IPS-11a (cell line): ENCODE measurements around the gene U2AF2.
A peak's percentile ranks its signal among the peaks of the same experiment; 100 is the strongest.

Experiments used
- H3K4me3 ChIP-seq: one replicate; pipeline ENCODE4 v1.5.1; 2013; ENCODE audit warnings: low read depth, low read length, control low read depth

The U2AF2 gene

GRCh38 chr19:55654868-55655647 is at the start of gene U2AF2:
U2AF2 (plus strand) TSS chr19:55655035; CDS start chr19:55655105, 70 bp downstream.
- H3K4me3 ChIP-seq = peak within 1 kb of the TSS; percentile 92

GRCh38 chr19:55605207-55605636 is 49.6 kb upstream of the U2AF2 start:
- peak overlapping the region; percentile 10 for H3K4me3 ChIP-seq

DNA sequence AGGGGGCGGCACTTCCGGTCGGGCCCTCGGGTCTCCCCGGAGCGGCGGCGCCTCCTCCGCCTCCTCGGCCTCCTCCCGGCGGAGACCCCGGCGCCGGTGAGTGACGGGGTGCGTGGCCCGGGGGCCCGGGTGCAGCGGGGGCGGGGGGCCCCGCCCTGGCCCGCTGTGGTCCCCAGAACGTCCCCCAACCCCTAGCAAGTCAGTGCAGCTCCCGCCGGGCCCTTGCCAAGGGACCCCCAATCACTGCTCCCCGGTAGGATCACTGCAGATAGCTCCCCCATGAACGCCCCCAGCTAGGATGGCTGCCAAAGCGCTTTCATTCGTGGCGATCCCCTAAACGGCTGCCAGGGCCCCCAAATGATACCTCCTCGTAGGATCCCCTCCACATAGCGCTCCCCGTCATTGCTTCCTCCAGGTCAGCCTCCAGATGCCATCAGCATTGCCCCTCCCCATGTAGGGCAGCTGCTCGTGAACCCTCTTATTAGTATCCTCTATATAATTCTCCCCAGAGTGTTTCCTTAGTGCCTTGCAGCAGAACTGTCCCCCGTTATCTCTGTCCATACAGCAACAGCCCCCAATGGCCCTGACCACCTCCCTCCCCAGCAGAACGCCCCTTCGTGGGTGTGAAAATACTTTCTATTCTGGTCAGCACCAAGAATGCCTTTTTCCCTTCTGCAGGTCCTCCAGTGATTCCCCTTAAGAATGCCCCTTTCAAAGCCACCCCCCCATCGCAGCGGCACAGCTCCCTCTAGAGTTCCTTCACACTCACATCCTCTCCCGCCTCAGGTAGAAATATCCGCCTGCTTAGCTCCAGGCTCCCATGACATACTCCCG is 49.0 kb upstream of the U2AF2 start, which contains the start of gene ZNF865:
TSS of gene ZNF865 (plus strand) at position 11 of the 834 bp plus-strand sequence. CDS start 7,972 bp downstream, outside the sequence.
- peak within 1 kb of the TSS; percentile 75 for H3K4me3 ChIP-seq

- H3K4me3 ChIP-seq = peak overlapping the region; percentile 14
Observed at GRCh38 chr19:55606471-55606787, 48.4 kb upstream of the U2AF2 start.

GRCh38 chr19:55606817-55607216 is 48.0 kb upstream of the U2AF2 start:
- no peak overlapping the region for H3K4me3 ChIP-seq

GRCh38 chr19:55609326-55609725 is 45.5 kb upstream of the U2AF2 start:
- no peak overlapping the region for H3K4me3 ChIP-seq

DNA sequence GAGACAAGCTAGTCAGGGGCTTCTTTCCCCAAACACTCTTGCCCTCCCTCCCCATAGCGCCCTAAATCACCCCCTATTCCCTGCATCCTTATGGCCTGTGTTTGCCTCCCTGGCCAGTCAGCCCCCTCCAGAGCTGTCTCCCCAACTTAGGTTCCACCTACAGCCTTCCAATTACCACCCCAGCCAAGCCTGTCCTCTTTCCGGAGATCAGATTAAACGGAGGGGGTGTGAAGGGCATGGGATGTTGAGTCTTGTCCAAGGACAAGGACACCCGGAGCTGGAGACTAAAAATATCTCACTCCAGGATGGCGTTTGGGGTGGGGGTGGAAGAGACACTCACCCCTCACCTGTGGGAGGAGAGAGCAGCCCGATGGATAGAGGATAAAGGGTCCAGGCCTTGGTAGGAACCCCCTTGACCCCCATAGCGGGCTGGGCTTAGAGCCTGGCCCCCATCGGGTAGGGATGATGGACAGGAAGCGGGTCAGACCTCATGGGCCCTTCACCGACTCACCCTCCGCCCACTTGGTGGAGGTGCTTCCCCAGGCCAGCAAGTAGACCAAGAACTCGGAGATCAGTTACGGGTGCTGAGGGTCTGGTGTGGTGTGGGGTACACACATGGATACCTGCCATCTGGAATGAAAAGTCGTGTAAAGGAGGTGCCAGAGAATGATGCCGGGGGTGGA is 43.4 kb upstream of the U2AF2 start:
- H3K4me3 ChIP-seq = no peak overlapping the region

GRCh38 chr19:55611983-55612645 is 42.7 kb upstream of the U2AF2 start:
- H3K4me3 ChIP-seq = no peak overlapping the region

DNA sequence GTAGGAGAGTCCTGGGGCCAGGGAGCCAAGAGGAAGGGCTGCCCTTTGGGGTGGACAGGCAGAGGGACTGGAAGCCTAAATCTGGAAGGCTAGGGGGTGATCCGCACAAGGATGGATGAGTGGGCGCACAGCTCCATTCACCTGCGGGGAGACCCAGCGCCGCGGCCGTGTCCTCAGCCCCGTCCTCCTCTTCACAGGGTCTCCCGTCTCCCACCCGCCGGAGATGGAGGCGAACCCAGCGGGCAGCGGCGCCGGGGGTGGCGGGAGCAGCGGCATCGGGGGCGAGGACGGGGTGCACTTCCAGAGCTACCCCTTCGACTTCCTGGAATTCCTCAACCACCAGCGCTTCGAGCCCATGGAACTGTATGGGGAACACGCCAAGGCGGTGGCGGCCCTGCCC is 41.4 kb upstream of the U2AF2 start:
- H3K4me3 ChIP-seq = no peak overlapping the region

- no peak overlapping the region for H3K4me3 ChIP-seq
Observed at GRCh38 chr19:55613930-55614710, 40.7 kb upstream of the U2AF2 start.

DNA sequence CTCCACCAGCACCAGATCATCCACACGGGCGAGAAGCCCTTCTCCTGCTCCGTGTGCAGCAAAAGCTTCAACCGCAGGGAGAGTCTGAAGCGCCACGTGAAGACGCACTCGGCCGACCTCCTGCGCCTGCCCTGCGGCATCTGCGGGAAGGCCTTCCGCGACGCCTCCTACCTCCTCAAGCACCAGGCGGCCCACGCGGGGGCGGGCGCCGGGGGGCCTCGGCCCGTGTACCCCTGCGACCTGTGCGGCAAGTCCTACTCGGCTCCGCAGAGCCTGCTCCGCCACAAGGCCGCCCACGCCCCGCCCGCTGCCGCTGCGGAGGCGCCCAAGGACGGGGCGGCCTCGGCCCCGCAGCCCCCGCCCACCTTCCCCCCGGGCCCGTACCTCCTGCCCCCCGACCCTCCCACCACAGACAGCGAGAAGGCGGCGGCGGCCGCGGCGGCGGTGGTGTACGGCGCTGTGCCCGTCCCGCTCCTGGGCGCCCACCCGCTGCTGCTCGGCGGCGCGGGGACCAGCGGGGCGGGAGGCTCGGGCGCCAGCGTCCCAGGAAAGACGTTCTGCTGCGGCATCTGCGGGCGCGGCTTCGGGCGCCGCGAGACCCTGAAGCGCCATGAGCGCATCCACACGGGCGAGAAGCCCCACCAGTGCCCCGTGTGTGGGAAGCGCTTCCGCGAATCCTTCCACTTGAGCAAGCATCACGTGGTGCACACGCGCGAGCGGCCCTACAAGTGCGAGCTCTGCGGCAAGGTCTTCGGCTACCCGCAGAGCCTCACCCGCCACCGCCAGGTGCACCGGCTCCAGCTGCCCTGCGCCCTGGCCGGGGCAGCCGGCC is 39.9 kb upstream of the U2AF2 start:
- no peak overlapping the region for H3K4me3 ChIP-seq

DNA sequence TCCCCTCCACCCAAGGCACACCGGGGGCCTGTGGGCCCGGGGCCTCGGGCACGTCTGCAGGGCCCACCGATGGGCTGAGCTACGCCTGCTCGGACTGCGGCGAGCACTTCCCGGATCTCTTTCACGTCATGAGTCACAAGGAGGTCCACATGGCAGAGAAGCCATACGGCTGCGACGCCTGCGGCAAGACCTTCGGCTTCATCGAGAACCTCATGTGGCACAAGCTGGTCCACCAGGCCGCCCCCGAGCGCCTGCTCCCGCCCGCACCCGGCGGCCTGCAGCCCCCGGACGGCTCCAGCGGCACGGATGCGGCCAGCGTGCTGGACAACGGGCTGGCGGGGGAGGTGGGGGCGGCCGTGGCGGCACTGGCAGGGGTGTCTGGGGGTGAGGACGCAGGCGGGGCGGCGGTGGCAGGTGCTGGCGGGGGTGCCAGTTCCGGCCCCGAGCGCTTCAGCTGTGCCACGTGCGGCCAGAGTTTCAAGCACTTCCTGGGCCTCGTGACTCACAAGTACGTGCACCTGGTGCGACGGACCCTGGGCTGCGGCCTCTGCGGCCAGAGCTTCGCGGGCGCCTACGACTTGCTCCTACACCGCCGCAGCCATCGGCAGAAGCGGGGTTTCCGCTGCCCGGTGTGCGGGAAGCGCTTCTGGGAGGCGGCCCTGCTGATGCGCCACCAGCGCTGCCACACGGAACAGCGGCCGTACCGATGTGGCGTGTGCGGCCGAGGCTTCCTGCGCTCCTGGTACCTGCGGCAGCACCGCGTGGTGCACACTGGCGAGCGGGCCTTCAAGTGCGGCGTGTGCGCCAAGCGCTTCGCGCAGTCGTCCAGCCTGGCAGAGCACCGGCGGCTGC is 39.1 kb upstream of the U2AF2 start:
- H3K4me3 ChIP-seq = no peak overlapping the region

- no peak overlapping the region for H3K4me3 ChIP-seq
Observed at GRCh38 chr19:55616395-55616875, 38.4 kb upstream of the U2AF2 start.

GRCh38 chr19:55617426-55617825 is 37.4 kb upstream of the U2AF2 start:
- no peak overlapping the region for H3K4me3 ChIP-seq

DNA sequence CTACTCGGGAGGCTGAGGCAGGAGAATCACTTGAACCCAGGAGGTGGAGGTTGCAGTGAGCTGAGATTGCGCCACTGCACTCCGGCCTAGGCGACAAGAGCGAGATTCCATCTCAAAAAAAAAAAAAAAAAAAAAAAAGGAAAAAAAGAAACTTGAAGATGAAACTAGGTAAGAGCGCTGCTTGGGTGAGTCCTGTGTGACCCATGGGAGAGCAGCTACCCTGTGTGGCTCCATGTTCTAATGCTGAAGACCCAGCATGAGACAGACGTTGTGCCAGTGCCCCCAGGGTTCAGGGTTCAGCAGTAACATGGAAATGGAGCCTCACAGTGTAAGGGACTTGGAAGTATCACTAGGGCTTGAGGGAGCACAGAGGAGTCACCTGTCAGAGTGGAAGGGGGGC is 36.4 kb upstream of the U2AF2 start:
- H3K4me3 ChIP-seq = no peak overlapping the region

- H3K4me3 ChIP-seq = no peak overlapping the region
Observed at GRCh38 chr19:55619286-55619685, 35.5 kb upstream of the U2AF2 start.

DNA sequence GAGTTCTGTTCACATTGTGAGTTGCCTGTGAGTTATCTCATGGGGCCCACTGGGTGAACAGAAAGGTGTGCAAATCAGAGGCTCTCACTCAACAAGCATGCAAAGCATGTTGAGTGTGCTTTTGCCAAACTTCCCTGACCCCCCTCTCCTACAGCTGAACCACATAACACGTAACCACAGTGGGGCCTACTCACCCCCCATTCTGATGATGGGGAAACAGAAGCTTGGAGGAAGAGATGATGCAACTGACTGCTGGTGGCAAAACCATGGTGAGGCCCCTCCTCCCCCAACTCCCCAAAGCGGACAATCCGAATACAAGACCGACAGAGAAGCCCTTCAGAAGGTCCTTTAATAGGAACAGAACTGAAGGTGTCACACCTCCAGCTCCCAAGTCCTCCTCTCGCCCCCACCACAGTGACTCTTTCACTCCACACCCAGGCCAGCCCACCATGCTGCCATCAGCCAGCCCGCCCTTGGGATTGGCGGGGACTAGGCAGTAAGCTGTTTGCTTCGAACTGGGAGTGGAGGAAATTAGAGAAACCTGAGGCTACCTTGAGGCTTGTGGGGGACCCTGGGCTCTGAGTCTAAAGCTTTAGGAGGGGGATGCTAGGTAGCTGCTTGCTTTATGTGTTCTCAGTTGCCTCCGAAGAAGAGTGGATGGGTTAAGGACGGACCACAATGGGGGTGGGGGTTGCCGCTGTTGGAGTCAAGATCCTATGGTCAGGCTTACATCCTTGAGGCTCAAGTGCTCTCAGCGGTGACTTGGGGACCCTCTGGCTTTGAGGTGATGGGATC is 34.2 kb upstream of the U2AF2 start:
- no peak overlapping the region for H3K4me3 ChIP-seq
